H9 (cell line): ENCODE results near the gene TTC7B. TPM values are rescaled to one million over a fixed set of nuclear protein-coding genes. Genes with fewer than 3 reads are reported as not detected.

Experiments used
- DNase-seq: peaks from one replicate; pipeline ENCODE4 v3.0.0-alpha.2; 2017
- H2AFZ ChIP-seq: one replicate; pipeline ENCODE4 v1.6.1; 2013; ENCODE audit warnings: mild to moderate bottlenecking, low read length, control low read depth, moderate library complexity
- H2AK5ac ChIP-seq: 2 replicates; pipeline ENCODE4 v1.6.1; 2013; ENCODE audit warnings: low read length, control low read depth, mixed read lengths; ENCODE audit not compliant: insufficient read length
- H2BK120ac ChIP-seq: one replicate; pipeline ENCODE4 v1.6.1; 2013; ENCODE audit warnings: low read depth, mild to moderate bottlenecking, low read length, control low read depth, inconsistent platforms; ENCODE audit not compliant: poor library complexity, severe bottlenecking
- H2BK12ac ChIP-seq: 2 replicates; pipeline ENCODE4 v1.6.1; 2013; ENCODE audit warnings: low read length, control low read depth, mixed read lengths, low read depth; ENCODE audit not compliant: insufficient read length
- H2BK15ac ChIP-seq: 2 replicates; pipeline ENCODE4 v1.6.1; 2013; ENCODE audit warnings: low read depth, low read length, control low read depth
- H2BK20ac ChIP-seq: one replicate; pipeline ENCODE4 v1.6.1; 2013; ENCODE audit warnings: low read depth, mild to moderate bottlenecking, low read length, control low read depth, inconsistent platforms; ENCODE audit not compliant: poor library complexity, severe bottlenecking
- H2BK5ac ChIP-seq: 2 replicates; pipeline ENCODE4 v1.6.1; 2013; ENCODE audit warnings: low read length, control low read depth, mixed read lengths; ENCODE audit not compliant: insufficient read length
- H3K14ac ChIP-seq: 2 replicates; pipeline ENCODE4 v1.6.1; 2013; ENCODE audit warnings: low read length, control low read depth; ENCODE audit not compliant: insufficient read depth
- H3K18ac ChIP-seq: 2 replicates; pipeline ENCODE4 v1.6.1; 2013; ENCODE audit warnings: low read depth, mild to moderate bottlenecking, mixed read lengths, low read length, control low read depth; ENCODE audit not compliant: insufficient read length
- H3K23ac ChIP-seq: 2 replicates; pipeline ENCODE4 v1.6.1; 2013; ENCODE audit warnings: low read length, control low read depth, mixed read lengths, low read depth; ENCODE audit not compliant: insufficient read length
- H3K23me2 ChIP-seq: 2 replicates; pipeline ENCODE4 v1.6.1; 2013; ENCODE audit warnings: low read depth, mild to moderate bottlenecking, mixed read lengths, low read length, control low read depth; ENCODE audit not compliant: insufficient read length, poor library complexity, severe bottlenecking
- H3K27ac ChIP-seq: 2 replicates; pipeline ENCODE4 v1.5.1; 2013; ENCODE audit warnings: low read length, control low read depth, mixed read lengths, low read depth; ENCODE audit not compliant: insufficient read length
- H3K27me3 ChIP-seq: 2 replicates; pipeline ENCODE4 v1.6.1; 2013; ENCODE audit warnings: low read length, control low read depth, inconsistent platforms; ENCODE audit not compliant: insufficient read depth
- H3K4ac ChIP-seq: 2 replicates; pipeline ENCODE4 v1.6.1; 2013; ENCODE audit warnings: low read depth, mild to moderate bottlenecking, control low read depth, inconsistent platforms, low read length, moderate library complexity
- H3K4me1 ChIP-seq: 2 replicates; pipeline ENCODE4 v1.6.1; 2013; ENCODE audit warnings: low read length, control low read depth, inconsistent platforms; ENCODE audit not compliant: insufficient read depth
- H3K4me2 ChIP-seq: 2 replicates; pipeline ENCODE4 v1.6.1; 2013; ENCODE audit warnings: low read length, control low read depth, mixed read lengths; ENCODE audit not compliant: insufficient read length, insufficient read depth
- H3K56ac ChIP-seq: 2 replicates; pipeline ENCODE4 v1.6.1; 2013; ENCODE audit warnings: low read depth, mild to moderate bottlenecking, mixed read lengths, low read length, control low read depth; ENCODE audit not compliant: insufficient read length
- H3K79me1 ChIP-seq: 2 replicates; pipeline ENCODE4 v1.6.1; 2013; ENCODE audit warnings: low read depth, mild to moderate bottlenecking, moderate library complexity, low read length, control low read depth, inconsistent platforms; ENCODE audit not compliant: insufficient read depth, poor library complexity, severe bottlenecking
- H3K79me2 ChIP-seq: 2 replicates; pipeline ENCODE4 v1.6.1; 2013; ENCODE audit warnings: low read length, control low read depth, inconsistent platforms; ENCODE audit not compliant: insufficient read depth
- H3K9ac ChIP-seq: 2 replicates; pipeline ENCODE4 v1.6.1; 2013; ENCODE audit warnings: low read length, control low read depth, mixed read lengths; ENCODE audit not compliant: insufficient read length; ENCODE audit errors: extremely low read depth
- H3K9me3 ChIP-seq: one replicate; pipeline ENCODE4 v1.6.1; 2013; ENCODE audit warnings: low read depth, low read length, inconsistent platforms; ENCODE audit not compliant: control insufficient read depth
- H3T11ph ChIP-seq: one replicate; pipeline ENCODE4 v1.6.1; 2013; ENCODE audit warnings: mild to moderate bottlenecking, low read length, control low read depth, inconsistent platforms
- H4K20me1 ChIP-seq: one replicate; pipeline ENCODE4 v1.6.1; 2013; ENCODE audit not compliant: control insufficient read depth, insufficient read length, insufficient read depth
- H4K5ac ChIP-seq: 2 replicates; pipeline ENCODE4 v1.6.1; 2013; ENCODE audit warnings: low read depth, mild to moderate bottlenecking, mixed read lengths, low read length, control low read depth; ENCODE audit not compliant: insufficient read length
- H4K8ac ChIP-seq: replicated peaks from 2 replicates; pipeline ENCODE4 v1.6.1; 2013; ENCODE audit warnings: low read length, control low read depth, mixed read lengths, low read depth; ENCODE audit not compliant: insufficient read length
- H4K91ac ChIP-seq: 2 replicates; pipeline ENCODE4 v1.6.1; 2013; ENCODE audit warnings: low read depth, mild to moderate bottlenecking, moderate library complexity, mixed read lengths, low read length, control low read depth; ENCODE audit not compliant: insufficient read length
- H3K27ac Mint-ChIP-seq, 3 experiments: 2 replicates in 2 of 3; 3 replicates in 1 of 3; pipeline ENCODE4 v1.8.0; 2020 to 2021; ENCODE audit warnings: mixed read lengths in 3 of 3, mild to moderate bottlenecking in 1 of 3, moderate library complexity in 1 of 3
- H3K27me3 Mint-ChIP-seq: 2 replicates; pipeline ENCODE4 v1.8.0; 2021; ENCODE audit warnings: low read depth, mild to moderate bottlenecking, moderate library complexity, mixed read lengths
- H3K36me3 Mint-ChIP-seq, 3 experiments: 2 replicates in 2 of 3; 3 replicates in 1 of 3; pipeline ENCODE4 v1.8.0; 2020 to 2021; ENCODE audit warnings: low read depth in 3 of 3, mixed read lengths in 3 of 3; ENCODE audit not compliant: insufficient read depth in 1 of 3
- H3K4me1 Mint-ChIP-seq, 2 experiments: 2 replicates each; pipeline ENCODE4 v1.8.0; 2020; ENCODE audit warnings: mixed read lengths in 2 of 2
- H3K4me3 Mint-ChIP-seq, 2 experiments: 2 replicates in 1 of 2; 3 replicates in 1 of 2; pipeline ENCODE4 v1.8.0; 2020 to 2021; ENCODE audit warnings: mild to moderate bottlenecking in 2 of 2, mixed read lengths in 2 of 2, moderate library complexity in 1 of 2
- H3K9me3 Mint-ChIP-seq, 2 experiments: 2 replicates in 1 of 2; 3 replicates in 1 of 2; pipeline ENCODE4 v1.8.0; 2020; ENCODE audit warnings: mild to moderate bottlenecking in 2 of 2, mixed read lengths in 2 of 2, moderate library complexity in 1 of 2
- WGBS: extraction: QIAGEN DNeasy Blood & Tissue Kit; methylation state at CpG from one replicate; pipeline ENCODE4 v1.1.7; 2013; ENCODE audit warnings: missing lambda C conversion rate, low lambda C conversion rate, mixed read lengths; ENCODE audit not compliant: insufficient read length; ENCODE audit errors: extremely low coverage; 5-methylcytosine and 5-hydroxymethylcytosine counted together
- total RNA-seq: library from RNA; stranded (reverse); gene quantifications from 2 replicates; pipeline ENCODE4 v1.2.1, GENCODE V29; 2021
- TF ChIP-seq, protein P1 (sequence below): fragments of 200-600 bp; sonication (generic); conservative IDR thresholded peaks from 3 replicates; pipeline ENCODE4 v1.8.0; 2021; ENCODE audit warnings: antibody characterized with exemption, mild to moderate bottlenecking

TTC7B gene
- total RNA-seq, 1 experiment from 2014 or later: 33.7 TPM

DNA sequence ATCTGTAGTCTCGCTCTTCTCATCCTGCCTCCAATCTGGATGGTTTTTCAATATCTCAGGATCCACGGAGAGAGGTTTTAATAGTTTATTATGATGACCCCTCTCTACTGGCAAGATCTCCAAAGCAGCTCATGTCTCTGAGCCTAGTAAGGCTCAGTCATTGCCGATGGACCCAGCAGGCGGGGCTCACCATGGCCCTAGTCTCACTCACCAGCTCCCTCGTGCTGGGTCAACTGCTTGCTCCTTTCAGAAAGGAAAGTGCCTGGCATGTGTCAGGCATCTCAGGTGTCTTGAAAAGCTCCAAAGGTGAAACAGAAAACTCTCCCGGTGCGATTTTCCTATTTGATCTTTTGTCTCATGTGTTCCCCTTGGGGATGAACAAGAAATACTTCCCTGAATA lies 240.4 kb downstream of the TTC7B start:
- Histone ChIP-seq H3K79me1 (no peaks in the 10 kb centered on the region), H3K56ac (no peak overlapping the region), H3T11ph (no peak overlapping the region), H4K91ac (no peak overlapping the region), H3K9ac (no peak overlapping the region), H3K4me2 (no peak overlapping the region), H4K5ac (no peak overlapping the region), H3K27me3 (no peaks in the 10 kb centered on the region), H3K27ac (no peak overlapping the region), H3K9me3 (no peaks in the 10 kb centered on the region), H3K4ac (no peak overlapping the region), H2BK120ac (no peak overlapping the region), H4K8ac (no peak overlapping the region), H3K23me2 (no peaks in the 10 kb centered on the region), H2BK12ac (no peak overlapping the region), H2BK20ac (no peak overlapping the region), H3K14ac (no peak overlapping the region), H2AFZ (no peak overlapping the region), H3K4me1 (peaks cover 9% of the 10 kb centered on the region; the same call in 1 of the 2 replicates), H4K20me1 (peaks cover 6% of the 10 kb centered on the region), H2AK5ac (no peak overlapping the region), H3K18ac (no peak overlapping the region), H2BK15ac (no peak overlapping the region), H3K79me2 (no peaks in the 10 kb centered on the region), H3K23ac (no peak overlapping the region), H2BK5ac (no peak overlapping the region)
- H3K4me1 Mint-ChIP-seq: peaks cover 32 to 35% of the 10 kb centered on the region in 2 experiments
- TF ChIP-seq, protein P1, sequence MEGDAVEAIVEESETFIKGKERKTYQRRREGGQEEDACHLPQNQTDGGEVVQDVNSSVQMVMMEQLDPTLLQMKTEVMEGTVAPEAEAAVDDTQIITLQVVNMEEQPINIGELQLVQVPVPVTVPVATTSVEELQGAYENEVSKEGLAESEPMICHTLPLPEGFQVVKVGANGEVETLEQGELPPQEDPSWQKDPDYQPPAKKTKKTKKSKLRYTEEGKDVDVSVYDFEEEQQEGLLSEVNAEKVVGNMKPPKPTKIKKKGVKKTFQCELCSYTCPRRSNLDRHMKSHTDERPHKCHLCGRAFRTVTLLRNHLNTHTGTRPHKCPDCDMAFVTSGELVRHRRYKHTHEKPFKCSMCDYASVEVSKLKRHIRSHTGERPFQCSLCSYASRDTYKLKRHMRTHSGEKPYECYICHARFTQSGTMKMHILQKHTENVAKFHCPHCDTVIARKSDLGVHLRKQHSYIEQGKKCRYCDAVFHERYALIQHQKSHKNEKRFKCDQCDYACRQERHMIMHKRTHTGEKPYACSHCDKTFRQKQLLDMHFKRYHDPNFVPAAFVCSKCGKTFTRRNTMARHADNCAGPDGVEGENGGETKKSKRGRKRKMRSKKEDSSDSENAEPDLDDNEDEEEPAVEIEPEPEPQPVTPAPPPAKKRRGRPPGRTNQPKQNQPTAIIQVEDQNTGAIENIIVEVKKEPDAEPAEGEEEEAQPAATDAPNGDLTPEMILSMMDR: no peak
- H3K27ac Mint-ChIP-seq: peak overlapping the region in 1 of 3 experiments; percentile 33; a peak in 2 of 7 replicates
- H3K27me3 Mint-ChIP-seq: no peaks in the 10 kb centered on the region; the same call in 1 of the 2 replicates
- H3K9me3 Mint-ChIP-seq: no peaks in the 10 kb centered on the region
- H3K36me3 Mint-ChIP-seq: no peaks in the 10 kb centered on the region
- no peak for DNase-seq
- H3K4me3 Mint-ChIP-seq: no peak overlapping the region
- WGBS: no CpG with 5 or more reads among the region's 7 CpGs
